GM12801 (cell line): Measurements from ENCODE around the gene SAP130.

ENCODE experiments used
- TF ChIP-seq, protein P1 (sequence below): IDR thresholded peaks from one replicate; pipeline ENCODE4 v1.5.1; 2011; ENCODE audit warnings: control low read depth; ENCODE audit not compliant: insufficient read length; ENCODE audit errors: extremely low read depth

SAP130 gene

DNA sequence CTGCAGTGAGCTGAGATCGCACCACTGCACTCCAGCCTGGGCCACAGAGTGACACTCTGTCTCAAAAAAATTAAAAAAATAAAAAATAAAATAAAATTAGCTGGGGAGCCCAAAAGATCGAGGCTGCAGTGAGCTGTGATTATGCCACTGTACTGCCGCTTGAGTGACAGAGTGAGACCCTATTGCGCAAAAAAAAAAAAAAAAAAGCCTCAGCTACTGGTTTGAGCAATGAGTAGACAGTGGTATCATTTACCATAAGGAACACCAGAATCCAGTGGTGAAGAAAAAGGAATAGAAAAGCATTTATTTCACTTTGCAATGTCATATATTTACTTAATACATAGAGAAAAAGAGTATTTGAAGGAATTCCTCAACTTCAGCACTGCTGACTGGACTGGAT, 3.0 kb downstream of the SAP130 start:
- TF ChIP-seq, protein P1, sequence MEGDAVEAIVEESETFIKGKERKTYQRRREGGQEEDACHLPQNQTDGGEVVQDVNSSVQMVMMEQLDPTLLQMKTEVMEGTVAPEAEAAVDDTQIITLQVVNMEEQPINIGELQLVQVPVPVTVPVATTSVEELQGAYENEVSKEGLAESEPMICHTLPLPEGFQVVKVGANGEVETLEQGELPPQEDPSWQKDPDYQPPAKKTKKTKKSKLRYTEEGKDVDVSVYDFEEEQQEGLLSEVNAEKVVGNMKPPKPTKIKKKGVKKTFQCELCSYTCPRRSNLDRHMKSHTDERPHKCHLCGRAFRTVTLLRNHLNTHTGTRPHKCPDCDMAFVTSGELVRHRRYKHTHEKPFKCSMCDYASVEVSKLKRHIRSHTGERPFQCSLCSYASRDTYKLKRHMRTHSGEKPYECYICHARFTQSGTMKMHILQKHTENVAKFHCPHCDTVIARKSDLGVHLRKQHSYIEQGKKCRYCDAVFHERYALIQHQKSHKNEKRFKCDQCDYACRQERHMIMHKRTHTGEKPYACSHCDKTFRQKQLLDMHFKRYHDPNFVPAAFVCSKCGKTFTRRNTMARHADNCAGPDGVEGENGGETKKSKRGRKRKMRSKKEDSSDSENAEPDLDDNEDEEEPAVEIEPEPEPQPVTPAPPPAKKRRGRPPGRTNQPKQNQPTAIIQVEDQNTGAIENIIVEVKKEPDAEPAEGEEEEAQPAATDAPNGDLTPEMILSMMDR, result no peak

GRCh38 chr2:128017561-128017960, 10.3 kb downstream of the SAP130 start:
- TF ChIP-seq, protein P1, result no peak

DNA sequence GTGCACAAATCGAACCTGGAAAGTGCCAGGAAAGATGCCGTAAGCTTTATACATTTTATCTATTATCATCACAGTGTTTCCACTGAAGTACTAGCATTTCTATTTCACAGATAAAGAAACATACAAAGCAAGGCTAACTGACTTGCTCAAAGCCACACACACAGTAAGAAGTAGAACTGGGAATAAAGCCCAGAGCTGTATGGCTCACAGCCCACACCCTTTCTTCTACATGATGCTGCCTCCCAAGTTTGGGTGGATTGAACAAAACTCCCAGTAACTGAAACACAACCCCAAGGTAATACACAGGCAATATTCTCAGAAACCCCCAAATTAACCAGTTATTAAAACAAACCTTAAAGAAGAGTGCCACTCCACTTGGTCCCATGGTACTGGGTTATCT, 11.2 kb downstream of the SAP130 start:
- TF ChIP-seq, protein P1, result no peak

GRCh38 chr2:128012698-128013097, 15.2 kb downstream of the SAP130 start:
- TF ChIP-seq, protein P1, result no peak

DNA sequence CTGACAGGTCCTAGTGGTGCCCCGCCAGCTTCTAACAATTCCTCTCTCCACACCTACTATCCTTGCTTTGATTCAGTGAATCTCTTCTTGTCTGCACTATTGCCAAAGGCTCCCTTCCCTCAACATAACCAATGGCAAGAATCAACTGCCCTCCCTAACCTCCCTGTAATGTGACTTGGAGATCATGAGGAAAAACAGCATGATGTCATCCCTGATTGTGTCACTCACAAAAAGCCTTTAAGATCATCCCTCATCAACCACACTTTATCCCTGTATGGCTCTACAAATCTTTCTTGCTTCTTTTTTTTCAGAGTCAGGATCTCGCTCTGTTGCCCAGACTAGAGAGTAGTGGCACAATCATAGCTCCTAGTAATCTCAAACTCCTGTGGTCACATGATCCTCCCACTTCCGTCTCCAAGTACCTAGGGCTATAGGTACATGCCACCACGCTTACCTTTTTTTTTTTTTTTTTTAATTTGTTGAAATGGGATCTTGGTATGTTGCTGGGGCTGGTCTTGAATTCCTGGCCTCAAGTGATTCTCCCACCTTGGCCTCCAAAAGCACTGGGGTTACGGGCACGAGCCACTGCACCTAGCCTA, 19.7 kb downstream of the SAP130 start:
- TF ChIP-seq, protein P1, result no peak

- TF ChIP-seq, protein P1, result no peak
Observed at GRCh38 chr2:128004509-128004908, 23.4 kb downstream of the SAP130 start.

- TF ChIP-seq, protein P1, result no peak
Observed at GRCh38 chr2:128003463-128003862, 24.4 kb downstream of the SAP130 start.

- TF ChIP-seq, protein P1, result no peak
Observed at GRCh38 chr2:127996160-127996559, 31.7 kb downstream of the SAP130 start.
